ENCODE measurements around the gene IL1A.

Gene IL1A

DNA sequence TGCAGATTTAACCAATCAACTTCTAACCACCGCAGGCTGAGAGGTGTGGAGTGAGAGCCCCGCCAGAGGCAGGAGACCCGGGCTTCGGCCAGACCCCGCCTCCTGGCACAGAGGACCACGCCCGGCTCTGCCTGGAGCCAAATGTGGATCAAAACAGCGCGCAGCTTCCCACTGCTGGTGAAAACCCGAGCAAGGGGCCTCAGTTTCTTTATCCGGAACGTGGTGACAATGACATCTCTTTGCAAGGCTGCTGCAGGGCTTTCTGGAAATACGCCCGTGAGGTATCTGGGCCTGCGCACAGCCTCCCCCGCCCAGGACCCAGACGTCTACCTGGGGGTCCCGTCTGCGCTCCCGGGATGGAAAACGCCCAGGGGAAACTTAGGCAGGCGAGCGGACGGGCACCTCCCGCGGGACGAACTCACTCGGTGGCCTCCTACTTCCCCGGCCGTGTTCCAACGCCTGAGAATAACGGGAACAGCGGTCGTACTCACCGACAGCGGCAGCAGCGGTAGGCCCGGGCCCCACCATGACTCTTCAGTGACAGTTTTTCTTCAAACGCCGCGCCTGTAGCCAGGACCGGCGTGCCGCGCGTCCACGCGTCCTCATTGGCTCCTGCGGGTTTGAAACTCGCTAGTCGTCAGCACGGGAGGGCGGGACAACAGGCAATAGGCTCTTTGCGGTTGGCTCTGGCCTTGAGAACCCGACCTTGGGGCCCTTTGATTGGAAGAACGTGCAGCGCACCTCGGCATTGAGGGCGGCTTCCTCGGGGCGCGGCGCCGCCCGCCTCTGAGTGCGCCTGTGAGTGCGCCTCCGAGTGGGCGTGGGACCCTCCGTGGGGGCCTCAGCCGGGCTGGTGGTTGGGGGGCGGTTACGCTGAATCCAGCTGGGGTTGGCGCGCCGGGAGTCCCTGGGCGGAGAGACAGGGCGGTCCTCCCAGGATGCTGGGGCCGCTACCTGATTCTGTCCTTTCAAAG lies 19.9 kb downstream of the IL1A start, which contains the start of gene CKAP2L:
Gene CKAP2L, minus strand, starts transcription at position 539 of the 974 bp plus-strand sequence. Its CDS starts 11 bp downstream, at position 528.
- peak; percentile 40 to 98 (median 90) for DNase-seq

DNA sequence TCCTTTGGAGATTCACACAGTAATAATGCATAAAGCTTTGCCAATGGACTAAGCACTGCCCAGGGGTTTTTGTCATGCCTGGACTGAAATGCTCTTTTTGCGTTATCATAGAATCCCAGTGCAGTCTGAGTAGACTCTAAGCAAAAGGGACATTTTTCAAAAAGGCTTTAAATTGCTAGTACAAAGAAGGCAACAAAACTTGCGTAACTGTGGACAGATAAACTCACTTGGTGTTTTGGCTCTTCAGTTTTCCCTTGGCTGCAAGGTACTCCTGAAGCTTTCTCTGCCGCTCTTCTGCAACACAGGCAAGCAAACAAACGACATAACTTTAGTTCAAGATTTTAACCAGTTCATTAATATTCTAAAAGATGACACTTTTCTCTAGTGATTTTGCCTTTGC lies 22.0 kb downstream of the IL1A start:
- no peak for DNase-seq

DNA sequence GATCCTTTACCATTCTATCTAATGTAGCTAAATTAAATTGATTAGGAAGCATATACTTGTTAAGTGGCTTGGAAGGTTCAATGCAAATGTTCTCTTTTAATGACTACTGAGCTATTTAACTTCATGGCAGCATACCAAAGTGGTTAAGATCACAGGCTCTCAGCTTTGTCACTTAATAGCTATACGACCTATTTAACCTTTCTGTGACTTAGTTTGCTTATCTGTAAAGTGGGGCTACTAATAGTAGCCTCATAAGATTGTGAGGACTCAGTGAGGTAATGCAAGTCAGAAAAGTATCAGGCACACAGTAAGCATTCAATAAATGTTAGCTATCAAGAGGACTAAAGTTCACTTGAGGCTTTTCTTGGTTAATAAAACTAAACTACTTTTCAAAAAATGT lies 24.1 kb downstream of the IL1A start:
- DNase-seq, result no peak

DNA sequence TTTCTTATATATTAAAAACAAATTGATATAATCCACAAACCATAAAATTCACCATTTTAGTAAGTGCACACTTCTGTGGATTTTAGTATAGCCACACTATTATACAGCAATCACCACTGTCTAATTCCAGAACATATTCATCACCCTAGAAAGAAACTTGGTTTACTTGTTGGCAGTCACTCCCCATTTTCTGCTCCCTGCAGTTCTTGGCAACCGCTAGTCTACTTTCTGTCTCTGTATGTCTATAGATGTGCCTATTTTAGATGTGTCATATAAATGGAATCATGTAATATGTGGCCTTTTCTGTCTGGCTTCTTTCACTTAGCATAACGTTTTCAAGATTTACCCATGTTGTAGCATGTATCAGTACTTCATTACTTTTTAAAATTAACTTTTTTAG lies 25.6 kb downstream of the IL1A start:
- no peak for DNase-seq

DNA sequence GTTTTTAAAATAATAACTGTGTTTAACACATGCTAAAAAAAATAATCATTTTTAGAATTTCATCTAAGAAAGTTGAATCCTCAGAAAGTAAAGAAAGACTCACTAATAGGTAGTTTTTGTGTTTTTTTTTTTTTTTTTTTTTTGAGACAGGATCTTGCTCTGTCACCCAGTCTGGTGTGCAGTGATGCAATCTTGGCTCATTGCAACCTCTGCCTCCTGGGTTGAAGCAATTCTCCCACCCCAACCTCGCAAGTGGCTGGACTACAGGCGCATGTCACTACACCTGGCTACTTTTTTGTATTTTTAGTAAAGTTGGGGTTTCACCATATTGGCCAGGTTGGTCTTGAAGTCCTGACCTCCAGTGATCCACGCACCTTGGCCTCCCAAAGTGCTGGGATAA lies 27.0 kb downstream of the IL1A start:
- DNase-seq, result no peak

DNA sequence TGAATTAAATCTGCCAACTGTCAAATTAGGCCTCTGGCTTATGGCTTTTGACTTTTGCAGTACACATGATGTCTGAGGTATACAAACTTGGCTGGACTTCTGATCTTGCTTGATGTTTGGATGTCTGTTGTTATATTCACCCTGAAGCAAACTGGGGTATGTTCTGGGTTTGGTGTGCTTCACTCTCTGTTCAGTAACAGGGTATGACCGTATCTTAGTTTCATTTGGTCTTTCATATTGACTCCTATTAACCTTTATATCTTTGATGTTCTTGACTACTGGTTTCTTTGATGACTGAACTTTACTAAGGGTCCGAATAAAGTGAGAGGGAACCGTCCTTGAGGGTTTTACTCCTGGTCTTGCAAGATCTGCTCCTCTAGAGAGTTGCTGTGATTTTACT lies 28.1 kb downstream of the IL1A start:
- DNase-seq, result no peak

DNA sequence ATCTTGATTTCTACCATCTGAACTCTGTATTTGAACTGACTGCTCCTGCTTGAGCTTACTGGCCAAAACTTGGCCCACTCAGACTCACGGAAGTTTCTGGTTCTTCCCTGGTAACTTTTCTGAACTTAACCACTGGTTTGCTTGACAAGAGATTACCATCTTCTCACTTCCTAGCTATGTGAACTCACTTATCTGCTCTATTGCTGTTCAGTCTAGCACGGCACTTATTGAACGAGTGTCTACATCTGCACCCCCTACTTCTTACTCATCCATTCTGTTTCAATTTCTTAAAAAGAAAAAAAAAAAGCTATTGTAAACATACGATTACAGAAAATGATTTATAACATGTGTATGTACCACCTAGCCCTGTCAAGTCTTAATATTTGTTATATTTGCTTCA lies 28.8 kb downstream of the IL1A start:
- no peak for DNase-seq

DNA sequence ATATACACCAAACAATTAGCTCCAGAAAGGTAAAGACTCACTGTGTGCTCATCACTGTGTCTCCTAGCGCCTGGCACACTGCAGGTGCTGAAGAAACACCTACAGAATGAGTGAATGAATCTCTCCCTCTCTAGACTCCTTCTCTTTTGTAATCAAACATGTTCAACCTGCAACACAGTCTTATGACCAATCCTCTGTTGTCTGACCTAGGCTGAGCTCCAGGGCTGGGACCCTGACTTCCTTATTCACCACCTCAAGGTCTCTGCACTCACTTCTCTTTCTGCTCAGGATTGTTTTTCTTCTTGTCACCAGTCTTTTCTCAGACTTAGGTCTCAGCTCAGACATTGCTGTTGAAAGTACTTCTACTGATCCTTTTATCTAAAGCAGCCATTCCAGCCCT lies 29.7 kb downstream of the IL1A start:
- peak in 1 of 51 donors; percentile 8 for DNase-seq

DNA sequence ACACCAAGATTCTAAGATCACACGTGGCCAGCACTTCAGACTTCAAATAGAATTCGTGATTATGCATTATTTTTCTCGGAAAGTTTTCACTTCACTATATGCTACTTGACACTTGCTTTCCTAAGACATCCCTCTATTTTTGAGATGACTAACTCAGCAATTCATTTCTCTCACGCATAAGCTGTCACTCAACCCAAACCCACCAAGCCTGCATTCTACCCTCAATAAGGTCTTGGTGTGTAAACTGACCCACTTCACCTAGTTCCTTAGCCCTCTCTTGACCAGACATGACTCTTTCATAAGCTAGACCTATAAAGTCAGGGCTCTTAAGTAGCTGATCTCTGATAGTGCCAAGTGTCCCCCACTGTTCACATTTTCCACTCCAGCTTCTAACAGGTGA lies 31.6 kb downstream of the IL1A start:
- DNase-seq, result no peak

DNA sequence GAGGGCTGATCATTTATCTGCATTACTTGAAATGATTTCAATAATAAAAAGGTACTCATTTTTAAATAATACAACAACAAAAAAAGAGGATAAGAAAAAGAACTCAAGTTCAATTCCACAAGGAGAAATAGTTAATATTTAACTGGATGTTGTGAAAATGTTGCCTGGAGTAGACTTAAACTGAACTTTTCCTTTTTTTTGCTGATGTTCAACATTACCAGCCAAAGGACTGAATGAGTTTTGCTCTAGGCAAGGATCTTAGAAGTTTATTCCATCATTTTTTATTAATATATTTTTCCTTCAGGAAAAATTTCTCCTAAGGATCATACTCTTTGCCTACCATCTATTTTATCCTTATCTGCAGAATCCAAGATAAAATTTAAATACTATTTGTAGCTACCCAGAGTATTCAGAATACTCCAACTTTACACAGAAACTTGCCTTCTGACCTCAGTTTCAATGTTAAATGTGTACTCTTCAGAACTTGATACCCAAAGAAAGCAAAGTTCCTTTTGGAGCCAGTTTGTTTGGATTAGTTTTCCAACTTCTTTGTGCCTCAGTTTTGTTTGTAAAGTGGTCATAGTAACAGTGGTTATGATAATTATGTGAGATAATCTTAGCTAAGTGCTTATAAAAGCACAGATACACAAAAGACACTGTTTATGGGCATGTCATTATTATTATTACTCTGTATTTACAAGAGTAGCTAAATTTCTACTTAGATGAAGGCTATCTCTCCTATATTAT lies 32.7 kb downstream of the IL1A start:
- no peak for DNase-seq

DNA sequence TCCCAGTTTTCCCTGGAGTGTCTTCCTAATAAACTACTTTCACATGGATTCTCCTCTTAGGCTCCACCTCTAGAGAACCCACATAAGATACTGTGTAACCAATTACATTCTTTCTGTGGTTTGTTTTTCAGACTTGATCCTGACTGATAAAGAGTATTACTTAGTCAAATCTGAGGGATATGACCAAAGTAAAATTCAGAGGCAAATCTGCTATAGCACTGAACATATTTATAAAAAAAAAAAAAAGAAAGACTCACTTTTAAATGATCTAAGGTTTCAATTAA lies 33.8 kb downstream of the IL1A start:
- no peak for DNase-seq

DNA sequence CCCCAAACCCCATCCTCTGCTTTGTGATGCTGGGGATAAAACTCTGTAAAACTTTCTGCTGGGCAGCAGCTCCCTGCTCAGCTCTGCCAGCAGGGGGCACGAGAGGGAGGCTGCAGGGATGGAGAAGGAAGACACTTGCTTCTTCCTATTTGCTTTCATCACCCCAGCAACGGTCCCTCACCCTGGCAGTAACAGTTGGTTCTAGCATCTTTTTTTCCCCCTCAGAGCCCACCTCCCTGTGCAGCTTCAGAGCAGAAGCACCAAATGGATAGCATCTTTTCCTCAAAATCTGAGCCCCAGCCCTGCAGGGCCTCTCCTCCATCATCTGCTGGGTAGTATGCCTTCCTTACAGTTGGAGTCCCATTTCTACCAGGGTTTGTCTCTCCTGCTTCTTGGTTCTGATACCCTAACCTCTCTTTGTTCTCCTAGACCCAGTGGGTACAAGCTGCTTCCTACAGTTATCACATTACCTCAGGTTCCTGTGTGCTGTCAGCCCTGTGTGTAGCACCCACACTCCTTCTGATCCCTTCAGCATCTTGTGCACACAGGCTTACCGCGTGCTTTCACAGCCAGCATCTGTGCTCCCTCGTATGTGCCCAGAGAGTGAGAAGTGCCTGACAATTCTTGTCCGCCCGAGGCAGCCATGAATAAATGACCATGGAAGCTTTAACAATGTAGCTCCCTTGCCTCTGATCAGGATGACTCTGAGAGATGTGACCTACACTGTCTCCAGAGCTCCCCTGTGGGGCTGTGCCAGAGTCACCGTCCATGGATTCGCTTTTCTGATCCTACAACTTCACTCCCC lies 34.3 kb downstream of the IL1A start:
- peak in 47 of 51 donors; percentile 5 to 78 (median 45) for DNase-seq

DNA sequence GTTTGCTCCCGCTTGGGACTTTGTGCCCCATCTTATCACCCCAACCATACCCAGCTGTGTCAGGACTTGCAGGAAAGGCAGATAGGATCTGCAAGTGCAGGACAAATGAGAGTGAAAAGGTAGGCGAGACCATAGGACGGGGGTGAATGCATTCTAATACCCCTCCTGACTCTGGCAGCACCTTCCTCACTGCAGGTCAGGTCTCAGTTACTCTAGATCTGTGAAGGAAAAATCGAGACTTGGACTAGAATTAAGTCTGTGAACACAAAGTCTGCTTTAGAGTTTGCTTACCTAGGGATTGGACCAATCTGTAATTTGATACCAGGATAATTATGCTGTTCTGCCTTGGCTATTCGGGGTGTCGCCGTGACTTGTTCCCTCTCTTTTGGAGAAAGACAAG lies 43.8 kb downstream of the IL1A start:
- no peak for DNase-seq

DNA sequence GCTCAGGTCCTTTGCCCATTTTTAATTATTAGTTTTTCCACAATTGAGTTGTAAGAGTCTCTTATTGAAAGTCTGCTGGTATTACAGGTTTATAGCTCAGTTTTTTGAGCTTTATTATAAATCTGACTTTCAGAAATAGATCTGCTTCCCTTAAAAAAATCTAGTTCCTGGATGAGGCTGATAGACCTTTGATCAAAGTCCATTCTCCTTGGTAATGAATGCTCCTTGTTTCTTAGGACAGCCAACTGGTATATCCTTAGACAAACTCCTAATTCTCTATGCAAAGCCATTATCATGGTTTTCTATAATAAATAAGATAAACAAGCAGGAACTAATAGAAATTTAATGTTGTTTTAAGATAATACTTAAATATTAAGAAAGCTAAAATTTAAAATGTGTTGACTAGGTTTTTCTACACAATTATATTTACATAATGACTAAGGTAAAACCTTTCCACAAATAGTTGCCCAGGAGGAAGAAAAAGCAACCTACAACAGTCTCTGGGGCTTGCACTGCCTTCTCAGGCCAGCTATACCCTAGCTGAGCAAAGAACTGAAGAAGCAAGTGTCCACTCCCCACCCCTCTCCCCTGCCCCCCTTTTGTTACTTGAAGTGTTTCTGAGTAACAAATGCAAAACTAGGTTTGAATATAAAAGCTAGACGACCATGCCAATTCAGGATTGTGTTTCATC lies 46.6 kb downstream of the IL1A start:
- no peak for DNase-seq

DNA sequence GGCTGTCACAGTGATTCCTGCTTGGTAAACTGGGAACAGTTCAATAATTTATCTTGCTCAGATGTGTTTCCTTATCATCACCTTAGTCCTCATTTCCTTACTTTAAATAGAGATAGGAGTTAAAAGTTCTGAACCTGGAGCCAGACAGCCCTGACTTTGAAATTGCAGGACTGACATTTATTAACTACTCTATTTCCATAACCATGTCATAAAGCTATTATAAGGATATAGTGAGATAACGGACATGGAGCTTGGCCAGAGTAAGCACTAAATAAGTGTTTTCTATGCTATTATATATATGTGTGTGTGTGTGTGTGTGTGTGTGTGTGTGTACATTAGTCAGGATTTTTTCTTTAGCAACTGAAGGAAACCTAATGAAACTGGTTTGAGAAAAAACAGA lies 50.4 kb downstream of the IL1A start:
- DNase-seq, result no peak

DNA sequence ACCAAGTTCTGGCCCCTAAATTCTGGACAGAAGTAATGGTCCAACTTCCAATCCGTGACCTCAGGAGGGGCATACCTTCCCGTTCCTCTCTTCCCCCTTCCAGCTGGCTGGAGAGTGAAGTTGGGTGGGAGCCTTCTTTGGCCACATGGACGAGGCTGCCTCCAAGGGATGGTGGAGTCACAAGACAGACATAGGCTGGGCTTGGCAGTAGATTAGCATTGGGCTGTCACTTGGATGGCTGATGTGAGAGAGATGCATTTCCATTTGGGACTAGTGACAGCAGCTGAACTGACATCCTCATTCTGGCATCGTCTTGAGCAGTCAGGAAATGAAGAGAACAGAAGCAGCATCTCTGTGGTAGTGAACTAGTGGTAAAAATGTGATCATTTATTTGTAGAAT lies 50.8 kb downstream of the IL1A start:
- DNase-seq, result no peak

DNA sequence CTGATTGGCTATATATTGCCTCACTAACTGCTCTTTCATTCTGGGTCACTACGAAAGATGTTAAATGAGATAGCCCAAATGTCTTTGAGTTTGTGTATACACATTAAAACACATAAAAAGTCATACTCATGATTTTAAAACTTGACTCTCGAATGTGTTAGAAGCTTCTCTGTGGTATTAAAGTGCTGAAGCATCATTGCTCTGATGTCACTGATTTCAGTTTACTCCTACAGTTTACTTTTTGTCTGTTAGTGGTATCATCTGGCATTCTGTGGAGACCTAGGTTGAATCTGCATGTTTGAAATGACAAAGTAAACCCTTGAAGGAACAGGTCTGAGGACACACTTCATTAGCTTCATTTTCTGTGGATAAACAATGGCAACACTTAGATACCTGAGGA lies 52.8 kb downstream of the IL1A start:
- no peak for DNase-seq

DNA sequence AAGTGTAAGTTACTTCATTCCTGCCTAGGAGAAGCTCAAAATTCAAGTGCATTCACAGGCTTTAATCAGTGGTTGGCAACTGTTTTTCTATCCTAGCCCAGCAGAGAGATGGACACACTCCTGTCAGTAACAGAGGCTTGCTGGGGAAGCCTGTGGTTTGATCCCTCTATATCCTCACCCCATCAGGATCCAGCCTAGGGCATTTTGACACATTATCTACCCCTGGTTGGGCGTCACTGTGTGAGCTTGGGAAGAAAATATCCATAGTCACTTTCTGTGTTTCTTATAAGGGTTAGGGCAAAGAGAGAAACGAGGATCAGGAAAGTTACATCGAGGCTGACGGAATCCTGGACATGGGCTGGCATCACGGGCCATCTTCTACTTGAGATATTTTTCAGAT lies 53.5 kb downstream of the IL1A start:
- DNase-seq, result no peak

DNA sequence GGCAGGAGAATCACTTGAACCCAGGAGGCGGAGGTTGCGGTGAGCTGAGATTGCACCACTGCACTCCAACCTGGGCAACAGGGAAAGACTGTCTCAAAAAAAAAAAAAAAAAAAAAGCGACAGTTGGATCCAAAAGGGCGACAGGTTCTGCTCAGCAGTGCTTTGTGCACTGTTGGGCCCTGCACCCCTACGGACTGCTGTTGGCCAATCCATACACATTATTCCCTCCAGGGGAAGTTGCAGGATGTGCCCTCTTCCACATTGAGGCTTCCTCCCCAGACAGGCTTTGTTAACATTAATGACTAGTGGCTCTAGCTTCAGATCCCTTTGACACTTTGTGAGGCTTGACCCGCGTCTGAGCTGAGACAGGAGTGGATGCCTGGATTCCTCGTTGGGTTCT lies 54.1 kb downstream of the IL1A start:
- DNase-seq, result no peak

DNA sequence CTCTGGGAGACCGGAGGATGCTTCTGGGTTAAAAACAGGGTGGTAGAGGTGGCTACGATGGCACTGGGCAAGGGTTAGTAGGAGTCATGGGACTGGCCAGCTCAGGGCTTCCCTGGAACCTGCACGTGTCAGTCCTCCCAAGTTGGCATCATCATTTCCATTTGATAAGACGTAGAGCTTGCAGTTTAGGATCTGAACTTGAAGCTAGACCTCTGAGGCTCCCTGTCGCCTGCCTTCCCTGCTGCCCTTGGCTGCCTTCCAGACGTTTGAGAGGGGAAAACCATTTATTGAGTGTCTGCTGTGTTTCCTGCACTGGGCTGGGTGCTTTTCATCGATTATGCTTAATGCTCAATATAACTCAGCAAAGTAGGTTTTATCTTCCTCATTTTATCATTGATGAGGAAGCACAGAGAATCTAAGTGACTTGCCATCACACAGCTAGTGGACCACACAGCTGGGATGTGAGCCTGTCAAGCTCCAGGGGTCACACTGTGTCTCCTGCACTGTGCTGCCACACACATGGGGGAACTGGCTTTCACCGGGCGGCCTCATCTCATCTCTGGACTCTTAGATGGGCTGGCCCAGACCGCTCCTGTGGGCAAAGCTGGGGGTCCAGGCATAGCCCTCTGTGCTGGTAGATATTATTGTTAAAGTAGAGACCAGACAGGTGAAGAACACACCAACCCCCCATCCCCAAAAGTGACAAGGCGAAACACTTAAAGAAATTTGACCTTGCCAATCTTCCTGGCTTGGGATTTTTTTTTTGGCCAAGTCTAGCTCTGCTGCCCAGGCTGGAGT lies 55.7 kb downstream of the IL1A start:
- no peak for DNase-seq

DNA sequence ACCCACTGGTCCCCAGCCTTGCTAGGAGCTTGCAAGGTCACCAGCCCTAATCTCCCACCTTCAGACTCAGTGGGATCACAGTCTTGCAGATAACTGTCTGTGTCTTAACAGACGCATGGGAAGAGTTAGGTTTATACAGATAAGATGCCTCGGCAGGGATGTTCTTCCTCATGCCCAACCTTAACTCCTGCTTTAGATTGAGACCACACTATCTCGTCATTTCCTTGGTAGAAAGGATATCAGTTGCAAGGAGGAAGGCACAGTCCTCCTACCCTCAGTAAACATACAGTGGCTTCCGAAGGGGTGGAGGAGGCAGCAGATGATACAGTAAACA lies 56.3 kb downstream of the IL1A start:
- no peak for DNase-seq
